H9 (cell line): ENCODE measurements around the gene SNPH. TPM values are rescaled to one million over a fixed set of nuclear protein-coding genes. Genes with fewer than 3 reads are reported as not detected.

ENCODE experiments used
- DNase-seq: peaks from one replicate; pipeline ENCODE4 v3.0.0-alpha.2; 2017
- H2AFZ ChIP-seq: one replicate; pipeline ENCODE4 v1.6.1; 2013; ENCODE audit warnings: mild to moderate bottlenecking, low read length, control low read depth, moderate library complexity
- H2AK5ac ChIP-seq: 2 replicates; pipeline ENCODE4 v1.6.1; 2013; ENCODE audit warnings: low read length, control low read depth, mixed read lengths; ENCODE audit not compliant: insufficient read length
- H2BK120ac ChIP-seq: one replicate; pipeline ENCODE4 v1.6.1; 2013; ENCODE audit warnings: low read depth, mild to moderate bottlenecking, low read length, control low read depth, inconsistent platforms; ENCODE audit not compliant: poor library complexity, severe bottlenecking
- H2BK12ac ChIP-seq: 2 replicates; pipeline ENCODE4 v1.6.1; 2013; ENCODE audit warnings: low read length, control low read depth, mixed read lengths, low read depth; ENCODE audit not compliant: insufficient read length
- H2BK15ac ChIP-seq: 2 replicates; pipeline ENCODE4 v1.6.1; 2013; ENCODE audit warnings: low read depth, low read length, control low read depth
- H2BK20ac ChIP-seq: one replicate; pipeline ENCODE4 v1.6.1; 2013; ENCODE audit warnings: low read depth, mild to moderate bottlenecking, low read length, control low read depth, inconsistent platforms; ENCODE audit not compliant: poor library complexity, severe bottlenecking
- H2BK5ac ChIP-seq: 2 replicates; pipeline ENCODE4 v1.6.1; 2013; ENCODE audit warnings: low read length, control low read depth, mixed read lengths; ENCODE audit not compliant: insufficient read length
- H3K14ac ChIP-seq: 2 replicates; pipeline ENCODE4 v1.6.1; 2013; ENCODE audit warnings: low read length, control low read depth; ENCODE audit not compliant: insufficient read depth
- H3K18ac ChIP-seq: 2 replicates; pipeline ENCODE4 v1.6.1; 2013; ENCODE audit warnings: low read depth, mild to moderate bottlenecking, mixed read lengths, low read length, control low read depth; ENCODE audit not compliant: insufficient read length
- H3K23ac ChIP-seq: 2 replicates; pipeline ENCODE4 v1.6.1; 2013; ENCODE audit warnings: low read length, control low read depth, mixed read lengths, low read depth; ENCODE audit not compliant: insufficient read length
- H3K23me2 ChIP-seq: 2 replicates; pipeline ENCODE4 v1.6.1; 2013; ENCODE audit warnings: low read depth, mild to moderate bottlenecking, mixed read lengths, low read length, control low read depth; ENCODE audit not compliant: insufficient read length, poor library complexity, severe bottlenecking
- H3K27ac ChIP-seq: 2 replicates; pipeline ENCODE4 v1.5.1; 2013; ENCODE audit warnings: low read length, control low read depth, mixed read lengths, low read depth; ENCODE audit not compliant: insufficient read length
- H3K27me3 ChIP-seq: 2 replicates; pipeline ENCODE4 v1.6.1; 2013; ENCODE audit warnings: low read length, control low read depth, inconsistent platforms; ENCODE audit not compliant: insufficient read depth
- H3K4ac ChIP-seq: 2 replicates; pipeline ENCODE4 v1.6.1; 2013; ENCODE audit warnings: low read depth, mild to moderate bottlenecking, control low read depth, inconsistent platforms, low read length, moderate library complexity
- H3K4me1 ChIP-seq: 2 replicates; pipeline ENCODE4 v1.6.1; 2013; ENCODE audit warnings: low read length, control low read depth, inconsistent platforms; ENCODE audit not compliant: insufficient read depth
- H3K4me2 ChIP-seq: 2 replicates; pipeline ENCODE4 v1.6.1; 2013; ENCODE audit warnings: low read length, control low read depth, mixed read lengths; ENCODE audit not compliant: insufficient read length, insufficient read depth
- H3K56ac ChIP-seq: 2 replicates; pipeline ENCODE4 v1.6.1; 2013; ENCODE audit warnings: low read depth, mild to moderate bottlenecking, mixed read lengths, low read length, control low read depth; ENCODE audit not compliant: insufficient read length
- H3K79me1 ChIP-seq: 2 replicates; pipeline ENCODE4 v1.6.1; 2013; ENCODE audit warnings: low read depth, mild to moderate bottlenecking, moderate library complexity, low read length, control low read depth, inconsistent platforms; ENCODE audit not compliant: insufficient read depth, poor library complexity, severe bottlenecking
- H3K79me2 ChIP-seq: 2 replicates; pipeline ENCODE4 v1.6.1; 2013; ENCODE audit warnings: low read length, control low read depth, inconsistent platforms; ENCODE audit not compliant: insufficient read depth
- H3K9ac ChIP-seq: 2 replicates; pipeline ENCODE4 v1.6.1; 2013; ENCODE audit warnings: low read length, control low read depth, mixed read lengths; ENCODE audit not compliant: insufficient read length; ENCODE audit errors: extremely low read depth
- H3K9me3 ChIP-seq: one replicate; pipeline ENCODE4 v1.6.1; 2013; ENCODE audit warnings: low read depth, low read length, inconsistent platforms; ENCODE audit not compliant: control insufficient read depth
- H3T11ph ChIP-seq: one replicate; pipeline ENCODE4 v1.6.1; 2013; ENCODE audit warnings: mild to moderate bottlenecking, low read length, control low read depth, inconsistent platforms
- H4K20me1 ChIP-seq: one replicate; pipeline ENCODE4 v1.6.1; 2013; ENCODE audit not compliant: control insufficient read depth, insufficient read length, insufficient read depth
- H4K5ac ChIP-seq: 2 replicates; pipeline ENCODE4 v1.6.1; 2013; ENCODE audit warnings: low read depth, mild to moderate bottlenecking, mixed read lengths, low read length, control low read depth; ENCODE audit not compliant: insufficient read length
- H4K8ac ChIP-seq: replicated peaks from 2 replicates; pipeline ENCODE4 v1.6.1; 2013; ENCODE audit warnings: low read length, control low read depth, mixed read lengths, low read depth; ENCODE audit not compliant: insufficient read length
- H4K91ac ChIP-seq: 2 replicates; pipeline ENCODE4 v1.6.1; 2013; ENCODE audit warnings: low read depth, mild to moderate bottlenecking, moderate library complexity, mixed read lengths, low read length, control low read depth; ENCODE audit not compliant: insufficient read length
- H3K27ac Mint-ChIP-seq, 3 experiments: 2 replicates in 2 of 3; 3 replicates in 1 of 3; pipeline ENCODE4 v1.8.0; 2020 to 2021; ENCODE audit warnings: mixed read lengths in 3 of 3, mild to moderate bottlenecking in 1 of 3, moderate library complexity in 1 of 3
- H3K27me3 Mint-ChIP-seq: 2 replicates; pipeline ENCODE4 v1.8.0; 2021; ENCODE audit warnings: low read depth, mild to moderate bottlenecking, moderate library complexity, mixed read lengths
- H3K36me3 Mint-ChIP-seq, 3 experiments: 2 replicates in 2 of 3; 3 replicates in 1 of 3; pipeline ENCODE4 v1.8.0; 2020 to 2021; ENCODE audit warnings: low read depth in 3 of 3, mixed read lengths in 3 of 3; ENCODE audit not compliant: insufficient read depth in 1 of 3
- H3K4me1 Mint-ChIP-seq, 2 experiments: 2 replicates each; pipeline ENCODE4 v1.8.0; 2020; ENCODE audit warnings: mixed read lengths in 2 of 2
- H3K4me3 Mint-ChIP-seq, 2 experiments: 2 replicates in 1 of 2; 3 replicates in 1 of 2; pipeline ENCODE4 v1.8.0; 2020 to 2021; ENCODE audit warnings: mild to moderate bottlenecking in 2 of 2, mixed read lengths in 2 of 2, moderate library complexity in 1 of 2
- H3K9me3 Mint-ChIP-seq, 2 experiments: 2 replicates in 1 of 2; 3 replicates in 1 of 2; pipeline ENCODE4 v1.8.0; 2020; ENCODE audit warnings: mild to moderate bottlenecking in 2 of 2, mixed read lengths in 2 of 2, moderate library complexity in 1 of 2
- CTCF ChIP-seq: fragments of 200-600 bp; sonication (generic); conservative IDR thresholded peaks from 3 replicates; pipeline ENCODE4 v1.8.0; 2021; ENCODE audit warnings: antibody characterized with exemption, mild to moderate bottlenecking
- WGBS: extraction: QIAGEN DNeasy Blood & Tissue Kit; methylation state at CpG from one replicate; pipeline ENCODE4 v1.1.7; 2013; ENCODE audit warnings: missing lambda C conversion rate, low lambda C conversion rate, mixed read lengths; ENCODE audit not compliant: insufficient read length; ENCODE audit errors: extremely low coverage; 5-methylcytosine and 5-hydroxymethylcytosine counted together
- total RNA-seq: library from RNA; stranded (reverse); gene quantifications from 2 replicates; pipeline ENCODE4 v1.2.1, GENCODE V29; 2021

Gene SNPH
- total RNA-seq, 1 experiment from 2014 or later = 1.8 TPM

DNA sequence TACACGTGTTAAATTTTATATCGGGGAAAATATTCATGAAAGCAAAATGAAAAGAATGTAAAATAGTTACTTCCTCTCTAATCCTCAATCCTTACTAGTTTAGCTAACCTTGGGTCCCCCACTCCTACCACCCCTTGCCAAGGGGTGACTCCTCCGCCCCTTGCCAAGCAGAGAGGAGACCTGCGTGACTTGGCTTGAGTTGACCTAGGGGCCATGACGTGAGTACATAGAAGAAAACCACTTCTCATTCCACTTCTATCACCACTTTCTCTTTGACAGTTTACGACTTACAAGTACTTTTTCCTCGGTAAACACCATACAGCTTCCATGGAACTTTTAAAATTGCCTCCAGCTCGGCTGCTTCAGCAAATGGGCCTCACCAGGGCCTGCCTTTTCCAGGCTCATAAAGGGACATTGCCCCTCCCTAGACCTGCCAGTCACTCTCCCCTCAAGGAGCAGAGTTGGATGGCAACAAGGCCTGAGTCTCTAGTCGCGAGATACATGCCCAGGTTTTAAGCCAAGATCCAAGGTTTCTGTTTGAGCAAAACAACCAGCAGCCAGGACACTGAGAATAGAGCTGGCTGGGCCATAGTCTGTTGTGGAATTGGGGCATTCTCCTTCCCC lies 32.9 kb downstream of the SNPH start:
- Histone ChIP-seq H4K20me1 (no peaks in the 10 kb centered on the region), H2BK5ac (no peak overlapping the region), H3K4me2 (no peak overlapping the region), H3K23me2 (no peaks in the 10 kb centered on the region), H3K9ac (no peak overlapping the region), H3K23ac (no peak overlapping the region), H3K79me1 (no peaks in the 10 kb centered on the region), H3K79me2 (no peaks in the 10 kb centered on the region), H3K27ac (no peak overlapping the region), H2BK15ac (no peak overlapping the region), H4K8ac (no peak overlapping the region), H3T11ph (no peak overlapping the region), H2BK120ac (no peak overlapping the region), H3K18ac (no peak overlapping the region), H2AFZ (no peak overlapping the region), H3K14ac (no peak overlapping the region), H3K56ac (no peak overlapping the region), H3K4me1 (no peaks in the 10 kb centered on the region), H3K4ac (no peak overlapping the region), H4K91ac (no peak overlapping the region), H3K27me3 (no peaks in the 10 kb centered on the region), H3K9me3 (no peaks in the 10 kb centered on the region), H4K5ac (no peak overlapping the region), H2BK12ac (no peak overlapping the region), H2BK20ac (no peak overlapping the region), H2AK5ac (no peak overlapping the region)
- peaks cover 12 to 21% of the 10 kb centered on the region in 2 experiments for H3K4me1 Mint-ChIP-seq
- no peak overlapping the region for H3K4me3 Mint-ChIP-seq
- WGBS = no CpG with 5 or more reads among the region's 10 CpGs
- DNase-seq = no peak
- H3K9me3 Mint-ChIP-seq = no peaks in the 10 kb centered on the region
- no peak for TF ChIP-seq CTCF
- no peaks in the 10 kb centered on the region; the same call in 1 of the 2 replicates for H3K27me3 Mint-ChIP-seq
- H3K36me3 Mint-ChIP-seq = no peaks in the 10 kb centered on the region; a peak in 2 of 7 replicates
- no peak overlapping the region for H3K27ac Mint-ChIP-seq
